Measurements from ENCODE around the gene ATG4B.

DNA sequence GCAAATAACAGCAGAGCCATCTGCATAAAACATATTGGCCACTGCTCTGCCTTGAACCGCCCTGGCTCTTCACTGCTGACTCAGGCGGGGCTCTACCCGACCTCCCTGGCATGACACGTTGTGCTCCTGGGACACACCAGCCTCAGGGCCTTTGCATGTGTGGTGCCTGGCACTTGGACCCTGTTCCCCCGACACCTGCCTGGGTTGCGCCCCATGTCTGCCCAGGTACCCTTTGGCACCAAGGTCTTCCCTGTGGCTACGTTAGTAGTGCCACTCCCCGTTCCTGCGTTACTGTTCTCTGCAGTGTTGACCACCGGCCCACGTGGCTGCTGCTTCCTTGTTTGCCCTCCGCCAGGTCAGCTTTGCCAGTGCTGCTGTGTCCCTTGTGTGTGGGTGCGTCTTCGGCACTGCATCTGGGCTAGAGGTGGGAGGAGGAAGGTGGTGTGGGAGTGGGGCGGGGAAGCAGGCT, 20.3 kb downstream of the ATG4B start:
- TF ChIP-seq POLR2A (IDR thresholded peaks at IDR 0.05) (no peak), EP300 (IDR thresholded peaks at IDR 0.05) (no peak)
- TF ChIP-seq, protein P1, sequence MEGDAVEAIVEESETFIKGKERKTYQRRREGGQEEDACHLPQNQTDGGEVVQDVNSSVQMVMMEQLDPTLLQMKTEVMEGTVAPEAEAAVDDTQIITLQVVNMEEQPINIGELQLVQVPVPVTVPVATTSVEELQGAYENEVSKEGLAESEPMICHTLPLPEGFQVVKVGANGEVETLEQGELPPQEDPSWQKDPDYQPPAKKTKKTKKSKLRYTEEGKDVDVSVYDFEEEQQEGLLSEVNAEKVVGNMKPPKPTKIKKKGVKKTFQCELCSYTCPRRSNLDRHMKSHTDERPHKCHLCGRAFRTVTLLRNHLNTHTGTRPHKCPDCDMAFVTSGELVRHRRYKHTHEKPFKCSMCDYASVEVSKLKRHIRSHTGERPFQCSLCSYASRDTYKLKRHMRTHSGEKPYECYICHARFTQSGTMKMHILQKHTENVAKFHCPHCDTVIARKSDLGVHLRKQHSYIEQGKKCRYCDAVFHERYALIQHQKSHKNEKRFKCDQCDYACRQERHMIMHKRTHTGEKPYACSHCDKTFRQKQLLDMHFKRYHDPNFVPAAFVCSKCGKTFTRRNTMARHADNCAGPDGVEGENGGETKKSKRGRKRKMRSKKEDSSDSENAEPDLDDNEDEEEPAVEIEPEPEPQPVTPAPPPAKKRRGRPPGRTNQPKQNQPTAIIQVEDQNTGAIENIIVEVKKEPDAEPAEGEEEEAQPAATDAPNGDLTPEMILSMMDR (IDR thresholded peaks at IDR 0.05), result no peak
